ENCODE results near the gene POLR2M. TPM values are rescaled to one million over a fixed set of nuclear protein-coding genes. Genes with fewer than 3 reads are reported as not detected.

POLR2M gene
- total RNA-seq, 1 donor from 2014 or later, result 1,069 TPM

DNA sequence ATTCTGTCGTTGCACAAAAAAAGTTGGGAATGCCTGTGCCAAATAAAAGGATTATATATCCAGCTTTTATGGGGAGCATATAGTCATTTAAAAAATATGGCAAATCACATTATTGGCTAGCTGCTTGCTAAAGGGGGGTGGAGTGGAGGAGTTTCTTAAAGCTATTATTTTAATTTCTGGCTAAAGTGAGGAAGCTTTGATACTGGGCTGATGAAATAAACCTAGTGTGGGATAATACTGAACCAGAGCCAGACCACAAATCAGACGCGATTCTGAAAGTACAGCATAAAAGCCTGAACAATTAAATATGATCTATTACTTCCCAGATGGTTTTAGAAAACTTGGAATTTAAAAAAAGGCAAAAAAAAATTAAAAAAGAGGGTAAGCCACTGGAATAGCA is 14.4 kb downstream of the POLR2M start:
- H3K9ac ChIP-seq, result no peak overlapping the region
- H3F3A ChIP-seq (ENCODE audit: low read depth), result no peaks in the 10 kb centered on the region
- H3K4me1 Mint-ChIP-seq, result no peaks in the 10 kb centered on the region
- H3K36me3 Mint-ChIP-seq, result peaks cover 11% of the 10 kb centered on the region
- H3K4me3 ChIP-seq, result no peak overlapping the region
- no peak overlapping the region for H3K4me2 ChIP-seq
- peaks cover 3% of the 10 kb centered on the region for H3K36me3 ChIP-seq
- H3K79me2 ChIP-seq (ENCODE audit: low read depth), result no peaks in the 10 kb centered on the region
- H3K27ac ChIP-seq, result no peak overlapping the region
- no peak overlapping the region for H2AFZ ChIP-seq (replicated peaks)
- no peaks in the 10 kb centered on the region for H3K27me3 Mint-ChIP-seq (ENCODE audit: insufficient read depth, low read depth)
- H4K20me1 ChIP-seq (ENCODE audit: low read depth), result no peaks in the 10 kb centered on the region
- no peak overlapping the region for H3K27ac Mint-ChIP-seq
- H3K9me3 Mint-ChIP-seq, result peaks cover 7% of the 10 kb centered on the region
- DNase-seq (ENCODE audit: low spot score), result no peak
- H3K4me1 ChIP-seq, result no peaks in the 10 kb centered on the region
- no peak for TF ChIP-seq EZH2phosphoT487 (IDR thresholded peaks at IDR 0.05)
- no peak for TF ChIP-seq EZH2 (IDR thresholded peaks at IDR 0.05)
- TF ChIP-seq, protein P1, sequence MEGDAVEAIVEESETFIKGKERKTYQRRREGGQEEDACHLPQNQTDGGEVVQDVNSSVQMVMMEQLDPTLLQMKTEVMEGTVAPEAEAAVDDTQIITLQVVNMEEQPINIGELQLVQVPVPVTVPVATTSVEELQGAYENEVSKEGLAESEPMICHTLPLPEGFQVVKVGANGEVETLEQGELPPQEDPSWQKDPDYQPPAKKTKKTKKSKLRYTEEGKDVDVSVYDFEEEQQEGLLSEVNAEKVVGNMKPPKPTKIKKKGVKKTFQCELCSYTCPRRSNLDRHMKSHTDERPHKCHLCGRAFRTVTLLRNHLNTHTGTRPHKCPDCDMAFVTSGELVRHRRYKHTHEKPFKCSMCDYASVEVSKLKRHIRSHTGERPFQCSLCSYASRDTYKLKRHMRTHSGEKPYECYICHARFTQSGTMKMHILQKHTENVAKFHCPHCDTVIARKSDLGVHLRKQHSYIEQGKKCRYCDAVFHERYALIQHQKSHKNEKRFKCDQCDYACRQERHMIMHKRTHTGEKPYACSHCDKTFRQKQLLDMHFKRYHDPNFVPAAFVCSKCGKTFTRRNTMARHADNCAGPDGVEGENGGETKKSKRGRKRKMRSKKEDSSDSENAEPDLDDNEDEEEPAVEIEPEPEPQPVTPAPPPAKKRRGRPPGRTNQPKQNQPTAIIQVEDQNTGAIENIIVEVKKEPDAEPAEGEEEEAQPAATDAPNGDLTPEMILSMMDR (IDR thresholded peaks at IDR 0.05), result no peak
- no peaks in the 10 kb centered on the region for H3K9me3 ChIP-seq (ENCODE audit: low read depth)
- H3K4me3 Mint-ChIP-seq, result no peak overlapping the region
- no peaks in the 10 kb centered on the region for H3K27me3 ChIP-seq

DNA sequence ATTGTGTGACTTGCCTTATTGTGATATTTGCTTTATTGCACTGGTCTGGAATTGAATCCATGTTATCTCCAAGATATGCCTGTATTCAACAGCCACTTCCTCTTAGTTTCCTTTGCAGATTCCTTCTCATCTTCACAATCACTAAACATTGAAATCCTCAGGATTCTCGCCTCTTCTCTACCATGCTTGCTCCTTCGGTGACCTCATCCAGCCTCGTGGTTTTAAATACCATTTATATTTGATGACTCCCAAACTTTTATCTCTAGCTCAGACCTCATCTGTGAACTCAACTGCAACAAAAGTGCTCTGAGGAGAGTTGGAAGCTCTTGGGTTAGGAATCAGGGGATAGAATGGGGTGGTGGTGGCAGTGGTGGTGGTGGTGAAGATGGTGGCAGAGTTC is 19.9 kb downstream of the POLR2M start:
- Histone ChIP-seq H3K4me3 (no peak overlapping the region), H3F3A (ENCODE audit: low read depth) (no peaks in the 10 kb centered on the region), H3K27ac (no peak overlapping the region), H3K79me2 (ENCODE audit: low read depth) (no peaks in the 10 kb centered on the region), H3K36me3 (no peaks in the 10 kb centered on the region), H3K4me2 (no peak overlapping the region), H3K4me1 (no peaks in the 10 kb centered on the region), H3K9me3 (ENCODE audit: low read depth) (no peaks in the 10 kb centered on the region), H2AFZ (replicated peaks) (no peak overlapping the region), H4K20me1 (ENCODE audit: low read depth) (no peaks in the 10 kb centered on the region), H3K27me3 (no peaks in the 10 kb centered on the region), H3K9ac (no peak overlapping the region)
- H3K4me3 Mint-ChIP-seq, result no peak overlapping the region
- TF ChIP-seq EZH2 (IDR thresholded peaks at IDR 0.05) (no peak), EZH2phosphoT487 (IDR thresholded peaks at IDR 0.05) (no peak)
- TF ChIP-seq, protein P1 (IDR thresholded peaks at IDR 0.05), result no peak
- H3K27ac Mint-ChIP-seq, result no peak overlapping the region
- H3K4me1 Mint-ChIP-seq, result peaks cover 1% of the 10 kb centered on the region
- H3K9me3 Mint-ChIP-seq, result peaks cover 7% of the 10 kb centered on the region
- H3K36me3 Mint-ChIP-seq, result peaks cover 7% of the 10 kb centered on the region
- no peak for DNase-seq (ENCODE audit: low spot score)
- H3K27me3 Mint-ChIP-seq (ENCODE audit: insufficient read depth, low read depth), result peaks cover 2% of the 10 kb centered on the region

DNA sequence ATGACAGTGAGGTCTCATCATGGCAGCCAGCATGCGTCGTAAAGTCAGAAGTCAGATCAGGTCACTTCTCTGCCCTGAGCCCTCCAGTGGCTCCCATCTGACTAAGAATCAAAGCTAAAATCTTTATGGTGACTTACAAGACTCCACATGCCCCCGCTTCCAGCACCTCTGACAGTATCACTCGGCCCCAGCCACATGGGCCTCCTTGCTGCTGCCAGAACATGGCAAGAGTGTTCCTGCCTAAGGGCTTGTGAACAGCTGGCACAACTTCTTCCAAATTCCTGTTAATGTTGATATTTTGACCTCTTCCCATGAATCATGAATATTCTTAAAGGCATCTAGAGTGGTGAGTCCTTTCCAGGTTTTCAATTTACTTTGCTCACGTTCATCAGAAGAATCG is 20.5 kb downstream of the POLR2M start:
- Mint-ChIP-seq H3K36me3 (peaks cover 7% of the 10 kb centered on the region), H3K9me3 (peaks cover 7% of the 10 kb centered on the region), H3K4me1 (peaks cover 6% of the 10 kb centered on the region), H3K27ac (no peak overlapping the region), H3K4me3 (no peak overlapping the region), H3K27me3 (ENCODE audit: insufficient read depth, low read depth) (peaks cover 2% of the 10 kb centered on the region)
- TF ChIP-seq EZH2 (IDR thresholded peaks at IDR 0.05) (no peak), EZH2phosphoT487 (IDR thresholded peaks at IDR 0.05) (no peak)
- TF ChIP-seq, protein P1 (IDR thresholded peaks at IDR 0.05), result no peak
- Histone ChIP-seq H4K20me1 (ENCODE audit: low read depth) (no peaks in the 10 kb centered on the region), H2AFZ (replicated peaks) (no peak overlapping the region), H3K4me1 (no peaks in the 10 kb centered on the region), H3K9ac (no peak overlapping the region), H3K27ac (no peak overlapping the region), H3F3A (ENCODE audit: low read depth) (no peaks in the 10 kb centered on the region), H3K79me2 (ENCODE audit: low read depth) (no peaks in the 10 kb centered on the region), H3K36me3 (no peaks in the 10 kb centered on the region), H3K4me2 (no peak overlapping the region), H3K9me3 (ENCODE audit: low read depth) (no peaks in the 10 kb centered on the region), H3K27me3 (no peaks in the 10 kb centered on the region), H3K4me3 (no peak overlapping the region)
- DNase-seq (ENCODE audit: low spot score), result no peak
